GM18517 (cell line): ENCODE results near the gene PHRF1.

ENCODE experiments used
- ATAC-seq: cut with Tn5 transposase; IDR thresholded peaks from one replicate; pipeline ENCODE4 v1.9.1; 2021; ENCODE audit warnings: mild to moderate bottlenecking, moderate library complexity; ENCODE audit not compliant: unreplicated experiment

Gene PHRF1

DNA sequence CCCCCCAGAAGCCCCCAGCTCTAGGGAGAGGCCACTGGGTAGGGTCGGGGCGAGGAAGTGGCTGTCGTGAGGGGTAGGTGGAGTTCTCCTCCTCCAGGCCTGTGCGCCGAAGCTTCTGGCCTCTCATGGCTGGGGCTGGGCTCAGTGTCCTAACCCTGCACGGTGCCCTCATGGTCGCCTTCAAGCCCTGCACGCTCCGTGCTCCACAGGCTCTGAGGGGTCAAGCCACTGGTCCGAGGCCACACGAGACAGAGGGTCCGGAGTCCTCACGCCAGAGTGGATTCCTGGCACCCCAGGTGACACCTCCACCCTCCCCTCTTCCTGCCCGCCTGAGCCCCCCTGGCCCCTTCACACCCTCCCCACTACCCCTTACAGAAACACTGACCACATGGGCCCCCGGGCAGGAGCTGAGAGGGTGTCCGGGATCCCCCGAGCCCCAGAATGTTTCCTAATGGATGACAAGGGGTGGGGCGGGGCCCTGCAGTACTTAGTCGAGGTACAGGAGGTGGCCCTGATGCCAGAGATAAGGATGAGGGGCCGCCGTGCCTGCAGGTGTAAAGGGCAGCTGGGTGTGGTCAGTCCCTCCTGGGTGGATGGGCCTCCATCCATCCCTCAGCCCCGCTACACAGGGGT is 49.5 kb downstream of the PHRF1 start:
- ATAC-seq = no peak

DNA sequence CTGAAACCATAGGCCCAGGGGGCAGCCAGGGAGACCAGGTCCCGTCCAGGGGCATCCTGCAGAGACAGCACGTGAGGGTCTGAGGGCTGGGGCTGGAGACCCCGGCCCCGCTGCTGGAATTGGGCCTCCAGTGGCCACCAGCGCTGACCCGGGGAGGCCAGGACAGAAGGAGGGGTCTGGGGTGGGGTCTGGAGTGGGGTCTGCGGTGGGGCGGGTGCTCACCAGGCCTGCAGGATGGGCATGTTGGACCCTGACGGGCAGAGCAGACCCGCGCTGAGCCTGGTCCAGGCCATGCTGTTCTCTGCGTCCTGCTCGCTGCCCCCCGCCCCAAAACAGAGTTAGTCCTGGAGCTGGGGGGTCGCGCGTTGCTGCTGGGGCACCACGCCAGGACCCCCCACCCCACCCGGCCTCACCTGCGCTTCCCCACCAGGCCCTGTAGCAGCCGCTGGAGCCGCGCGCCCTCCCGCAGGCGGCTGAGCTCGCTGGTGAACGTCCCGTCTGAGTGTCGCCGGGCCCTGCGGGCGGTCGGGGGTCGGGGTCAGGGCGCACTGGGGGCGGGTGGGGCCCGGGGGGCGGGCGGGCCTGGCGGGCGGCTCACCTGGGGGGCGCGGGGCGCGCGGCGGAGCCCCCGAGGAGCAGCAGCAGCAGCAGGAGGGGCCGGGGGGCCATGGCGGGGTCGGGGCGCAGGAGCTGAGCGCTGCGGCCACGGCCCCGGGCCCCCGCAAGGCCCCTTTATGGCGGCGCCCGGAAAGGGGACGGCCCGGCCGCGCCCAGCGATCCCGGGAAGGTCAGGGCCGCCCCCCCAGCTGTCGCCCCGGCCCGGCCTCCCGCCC is 50.4 kb downstream of the PHRF1 start, which contains the start of gene SCT:
Gene SCT (minus strand): TSS at position 707 of the 833 bp plus-strand sequence. CDS start 38 bp downstream, at position 669.
- ATAC-seq = no peak

DNA sequence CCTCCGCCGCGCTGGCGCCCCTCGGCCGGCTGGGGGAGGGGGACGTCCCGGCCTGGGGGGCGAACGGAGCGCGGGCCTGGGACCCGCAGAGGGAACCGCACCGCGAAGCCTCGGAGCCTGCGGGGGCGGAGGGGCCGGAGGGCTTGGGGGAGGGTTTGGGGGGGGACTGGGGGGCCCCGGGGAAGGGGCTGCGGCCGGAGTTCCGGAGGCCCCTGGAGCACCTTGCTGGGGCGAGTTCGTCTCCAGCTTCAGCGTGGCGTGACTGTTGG is 51.0 kb downstream of the PHRF1 start:
- no peak for ATAC-seq

DNA sequence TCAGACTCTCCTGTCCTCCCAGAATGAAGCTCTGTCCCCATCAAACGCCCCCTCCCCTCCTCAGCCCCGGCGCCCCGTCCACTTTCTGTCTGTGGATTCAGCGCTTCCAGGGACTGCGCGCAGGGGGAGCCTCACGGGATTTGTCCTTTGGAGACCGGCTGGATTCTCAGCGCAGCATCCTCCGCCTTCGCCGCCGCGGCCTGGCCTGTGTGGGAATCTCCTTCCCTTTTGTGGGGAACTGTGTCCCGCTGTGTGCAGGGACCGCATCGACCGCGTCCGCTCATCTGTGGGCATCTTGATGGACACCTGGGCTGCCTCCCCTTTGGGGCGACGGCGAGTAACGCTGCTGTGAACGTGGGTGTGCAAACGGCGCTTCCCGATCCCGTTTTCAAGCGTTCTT is 51.8 kb downstream of the PHRF1 start:
- no peak for ATAC-seq

DNA sequence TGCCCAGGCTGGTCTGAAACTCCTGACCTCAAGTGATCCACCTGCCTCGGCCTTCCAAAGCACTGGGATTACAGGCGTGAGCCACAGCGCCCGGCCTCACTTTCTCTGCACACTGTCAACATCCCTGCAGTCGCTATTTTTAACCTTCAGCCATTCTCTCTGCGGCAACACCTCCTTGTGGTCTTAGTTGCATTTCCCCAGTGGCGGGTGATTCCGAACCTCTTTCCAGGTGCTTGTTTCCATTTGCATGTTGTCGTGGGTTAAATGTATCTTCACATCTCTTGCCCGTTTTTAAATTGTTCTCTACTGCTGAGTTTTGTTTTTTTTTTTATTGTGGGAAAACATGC is 52.9 kb downstream of the PHRF1 start:
- ATAC-seq = no peak

DNA sequence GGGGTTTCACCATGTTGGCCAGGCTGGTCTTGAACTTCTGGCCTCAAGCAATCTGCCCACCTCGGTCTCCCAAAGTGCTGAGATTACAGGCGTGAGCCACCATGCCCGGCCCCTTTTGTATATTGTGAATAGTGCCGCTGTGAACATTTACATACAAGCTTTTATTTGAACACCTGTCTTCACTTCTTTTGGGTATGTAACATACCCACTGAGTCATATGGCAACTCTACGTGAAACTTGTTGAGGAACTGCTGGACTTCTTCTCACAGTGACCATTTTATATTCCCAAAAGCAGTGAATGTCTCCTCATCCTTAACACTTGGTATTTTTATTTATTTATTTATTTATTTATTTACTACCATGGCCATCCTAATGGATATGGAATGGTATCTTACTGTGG is 54.6 kb downstream of the PHRF1 start:
- ATAC-seq = no peak

DNA sequence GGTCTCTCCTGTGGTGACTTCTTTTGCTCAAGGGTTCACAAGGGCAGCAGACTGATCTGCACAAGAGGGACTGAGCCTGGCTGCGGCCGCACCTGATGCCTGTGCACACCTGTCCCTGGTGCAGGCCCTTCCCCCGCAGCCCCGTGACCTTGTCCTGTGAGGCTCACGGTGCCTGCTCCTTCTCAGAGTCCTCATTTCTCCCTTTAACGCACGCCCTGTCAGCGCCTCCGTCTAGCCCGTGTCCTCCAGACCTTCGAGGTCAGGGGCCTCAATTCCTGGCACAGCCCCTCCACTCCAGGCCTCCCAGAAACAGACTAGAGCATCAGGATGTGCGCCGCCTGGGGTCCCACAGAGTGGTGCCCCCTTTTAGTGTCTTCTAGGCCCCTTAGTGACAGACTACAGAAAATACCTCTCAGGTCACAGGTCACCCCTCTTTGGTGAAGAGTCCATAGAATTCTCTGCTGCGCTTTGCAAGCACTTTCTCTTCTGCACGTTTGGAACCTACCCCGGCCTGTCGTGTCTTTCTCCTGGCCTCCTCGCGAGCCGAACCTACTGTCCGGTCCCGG is 59.8 kb downstream of the PHRF1 start:
- no peak for ATAC-seq

DNA sequence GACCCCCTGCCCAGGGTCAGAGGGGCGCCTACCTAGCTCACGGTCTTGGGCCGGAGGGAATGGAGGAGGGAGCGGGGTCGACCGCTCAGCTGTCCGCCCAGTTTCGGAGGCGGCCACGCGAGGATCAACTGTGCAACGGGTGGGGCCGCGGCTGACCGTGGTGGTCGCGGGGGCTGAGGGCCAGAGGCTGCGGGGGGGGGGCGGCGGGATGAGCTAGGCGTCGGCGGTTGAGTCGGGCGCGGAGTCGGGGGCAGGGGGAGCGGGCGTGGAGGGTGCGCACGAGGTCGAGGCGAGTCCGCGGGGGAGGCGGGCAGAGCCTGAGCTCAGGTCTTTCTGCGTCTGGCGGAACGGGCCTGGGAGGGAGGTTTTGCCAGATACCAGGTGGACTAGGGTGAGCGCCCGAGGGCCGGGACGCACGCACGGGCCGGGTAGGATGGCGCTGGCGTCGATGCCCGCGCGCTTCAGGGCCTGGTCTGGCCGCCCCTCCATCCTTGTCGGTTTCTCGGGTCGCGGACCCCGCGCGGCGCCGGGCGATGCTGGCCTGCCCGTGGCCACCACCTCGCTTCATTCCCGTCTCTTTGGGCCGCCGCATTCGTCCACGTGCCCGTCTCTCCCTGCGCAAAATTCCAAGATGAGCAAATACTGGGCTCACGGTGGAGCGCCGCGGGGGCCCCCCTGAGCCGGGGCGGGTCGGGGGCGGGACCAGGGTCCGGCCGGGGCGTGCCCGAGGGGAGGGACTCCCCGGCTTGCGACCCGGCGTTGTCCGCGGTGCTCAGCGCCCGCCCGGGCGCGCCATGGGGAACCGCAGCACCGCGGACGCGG is 60.5 kb downstream of the PHRF1 start, which contains the start of gene DRD4:
Gene DRD4 (plus strand): TSS at position 759 of the 822 bp plus-strand sequence. CDS start 36 bp downstream, at position 795.
- no peak for ATAC-seq

DNA sequence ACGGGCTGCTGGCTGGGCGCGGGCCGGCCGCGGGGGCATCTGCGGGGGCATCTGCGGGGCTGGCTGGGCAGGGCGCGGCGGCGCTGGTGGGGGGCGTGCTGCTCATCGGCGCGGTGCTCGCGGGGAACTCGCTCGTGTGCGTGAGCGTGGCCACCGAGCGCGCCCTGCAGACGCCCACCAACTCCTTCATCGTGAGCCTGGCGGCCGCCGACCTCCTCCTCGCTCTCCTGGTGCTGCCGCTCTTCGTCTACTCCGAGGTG is 61.0 kb downstream of the PHRF1 start:
- ATAC-seq = no peak

DNA sequence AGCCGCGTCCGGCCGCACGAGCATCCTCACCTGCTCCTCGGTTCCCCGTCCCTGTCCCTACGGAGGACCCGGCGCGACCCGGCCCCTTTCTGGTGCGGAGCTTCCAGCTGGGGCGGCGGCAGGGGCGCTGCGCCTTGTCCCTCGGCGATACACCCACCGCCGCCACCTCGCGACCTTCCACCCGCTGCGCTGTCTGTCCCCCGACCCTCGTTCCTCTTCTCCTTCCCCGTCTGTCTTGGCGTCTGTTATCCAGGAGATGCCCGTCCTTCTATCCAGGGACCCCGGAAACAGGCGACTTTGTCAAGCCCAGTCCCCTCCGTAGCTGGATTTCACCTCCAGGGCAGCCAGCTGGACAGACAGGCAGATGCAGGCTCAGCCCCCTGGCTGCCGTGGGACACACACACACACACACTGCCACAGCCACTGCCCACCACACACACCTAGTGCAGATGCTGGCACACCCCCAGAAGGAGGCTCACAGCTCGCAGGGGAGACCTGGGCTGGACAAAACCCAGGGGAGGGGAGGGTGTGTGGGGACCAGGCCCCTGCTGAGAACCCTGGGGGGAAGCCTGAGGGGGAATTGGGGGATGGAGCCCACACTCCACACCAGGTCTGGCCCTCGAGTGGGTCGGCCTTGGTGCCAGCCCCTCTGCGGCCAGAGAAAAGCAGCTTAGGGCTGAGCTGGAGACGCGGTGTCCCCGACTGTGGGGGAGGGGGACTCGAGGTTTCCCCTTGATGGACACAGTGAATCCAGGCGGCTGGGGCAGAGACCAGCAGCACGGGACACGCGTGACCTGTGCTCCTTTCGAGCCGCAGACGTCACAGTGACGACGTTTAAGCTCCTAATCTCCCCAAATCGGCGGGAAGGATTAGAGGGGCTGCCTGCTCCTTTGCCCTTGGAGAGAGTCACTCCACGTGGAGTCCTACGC is 61.6 kb downstream of the PHRF1 start:
- ATAC-seq = no peak

DNA sequence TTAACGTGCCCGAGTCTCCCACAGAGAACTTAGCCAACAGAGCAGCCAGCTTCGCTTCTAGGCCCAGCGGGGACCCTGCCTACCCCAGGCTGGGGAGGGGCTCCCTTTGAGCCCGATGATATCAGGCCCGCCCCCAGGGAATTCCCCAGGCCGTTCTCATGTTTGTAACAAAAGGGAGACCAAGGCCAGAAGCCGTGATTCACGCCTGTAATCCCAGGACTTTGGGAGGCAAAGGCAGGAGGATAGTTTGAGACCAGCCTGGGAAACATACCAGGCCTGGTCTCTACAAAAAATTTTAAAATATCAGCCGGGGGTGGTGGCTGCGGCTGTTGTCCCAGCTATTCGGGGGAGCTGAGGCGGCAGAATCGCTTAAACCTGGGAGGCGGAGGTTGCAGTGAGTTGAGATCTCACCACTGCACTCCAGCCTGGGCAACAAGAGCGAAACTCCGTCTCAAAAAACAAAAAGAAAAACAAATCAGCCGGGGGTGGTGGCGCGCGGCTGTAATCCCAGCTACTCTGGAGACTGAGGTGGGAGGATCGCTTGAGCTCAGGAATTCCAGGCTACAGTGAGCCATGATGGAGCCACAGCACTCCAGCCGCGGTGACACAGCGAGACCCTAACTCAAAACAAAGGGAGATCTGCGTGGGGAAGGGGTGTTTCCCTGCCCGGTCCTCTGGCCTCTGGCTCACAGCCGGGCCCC is 62.5 kb downstream of the PHRF1 start:
- no peak for ATAC-seq

DNA sequence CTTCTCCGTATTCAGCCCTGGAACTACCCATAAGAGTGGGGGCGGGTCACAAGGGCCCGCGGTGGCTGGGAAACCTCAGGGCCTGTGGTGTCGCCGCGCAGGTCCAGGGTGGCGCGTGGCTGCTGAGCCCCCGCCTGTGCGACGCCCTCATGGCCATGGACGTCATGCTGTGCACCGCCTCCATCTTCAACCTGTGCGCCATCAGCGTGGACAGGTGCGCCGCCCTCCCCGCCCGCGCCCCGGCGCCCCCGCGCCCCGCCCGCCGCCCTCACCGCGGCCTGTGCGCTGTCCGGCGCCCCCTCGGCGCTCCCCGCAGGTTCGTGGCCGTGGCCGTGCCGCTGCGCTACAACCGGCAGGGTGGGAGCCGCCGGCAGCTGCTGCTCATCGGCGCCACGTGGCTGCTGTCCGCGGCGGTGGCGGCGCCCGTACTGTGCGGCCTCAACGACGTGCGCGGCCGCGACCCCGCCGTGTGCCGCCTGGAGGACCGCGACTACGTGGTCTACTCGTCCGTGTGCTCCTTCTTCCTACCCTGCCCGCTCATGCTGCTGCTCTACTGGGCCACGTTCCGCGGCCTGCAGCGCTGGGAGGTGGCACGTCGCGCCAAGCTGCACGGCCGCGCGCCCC is 63.2 kb downstream of the PHRF1 start:
- ATAC-seq = no peak

DNA sequence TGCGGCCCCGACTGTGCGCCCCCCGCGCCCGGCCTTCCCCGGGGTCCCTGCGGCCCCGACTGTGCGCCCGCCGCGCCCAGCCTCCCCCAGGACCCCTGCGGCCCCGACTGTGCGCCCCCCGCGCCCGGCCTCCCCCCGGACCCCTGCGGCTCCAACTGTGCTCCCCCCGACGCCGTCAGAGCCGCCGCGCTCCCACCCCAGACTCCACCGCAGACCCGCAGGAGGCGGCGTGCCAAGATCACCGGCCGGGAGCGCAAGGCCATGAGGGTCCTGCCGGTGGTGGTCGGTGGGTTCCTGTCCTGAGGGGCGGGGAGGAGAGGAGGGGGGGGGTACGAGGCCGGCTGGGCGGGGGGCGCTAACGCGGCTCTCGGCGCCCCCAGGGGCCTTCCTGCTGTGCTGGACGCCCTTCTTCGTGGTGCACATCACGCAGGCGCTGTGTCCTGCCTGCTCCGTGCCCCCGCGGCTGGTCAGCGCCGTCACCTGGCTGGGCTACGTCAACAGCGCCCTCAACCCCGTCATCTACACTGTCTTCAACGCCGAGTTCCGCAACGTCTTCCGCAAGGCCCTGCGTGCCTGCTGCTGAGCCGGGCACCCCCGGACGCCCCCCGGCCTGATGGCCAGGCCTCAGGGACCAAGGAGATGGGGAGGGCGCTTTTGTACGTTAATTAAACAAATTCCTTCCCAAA is 63.9 kb downstream of the PHRF1 start:
- ATAC-seq = no peak

DNA sequence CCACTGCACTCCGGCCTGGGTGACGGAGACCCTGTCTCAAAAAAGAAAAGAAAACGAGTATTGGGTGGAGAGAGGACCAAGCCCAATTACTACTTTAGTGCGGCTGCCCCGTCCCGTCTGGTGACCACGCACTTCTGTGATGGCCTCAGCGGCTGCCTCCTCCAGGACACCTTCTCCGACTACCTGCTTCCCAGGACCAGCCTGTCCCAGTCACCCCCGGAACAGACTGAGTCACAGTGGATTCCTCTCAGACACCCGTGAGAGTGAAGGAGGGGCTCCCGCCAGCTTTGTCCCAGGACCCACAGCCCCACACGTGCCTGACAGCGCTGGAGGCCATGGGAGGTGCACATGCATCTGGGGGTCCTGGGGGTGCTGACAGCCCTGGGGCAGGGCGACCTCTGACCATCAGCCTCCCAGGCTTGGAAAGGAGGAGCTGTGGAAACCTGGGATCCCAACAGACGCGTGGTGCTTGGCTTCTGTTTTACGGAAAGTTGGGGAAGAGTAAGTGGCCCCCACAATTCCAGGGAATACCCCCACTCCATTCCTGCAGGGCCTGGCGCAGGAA is 65.6 kb downstream of the PHRF1 start:
- no peak for ATAC-seq

DNA sequence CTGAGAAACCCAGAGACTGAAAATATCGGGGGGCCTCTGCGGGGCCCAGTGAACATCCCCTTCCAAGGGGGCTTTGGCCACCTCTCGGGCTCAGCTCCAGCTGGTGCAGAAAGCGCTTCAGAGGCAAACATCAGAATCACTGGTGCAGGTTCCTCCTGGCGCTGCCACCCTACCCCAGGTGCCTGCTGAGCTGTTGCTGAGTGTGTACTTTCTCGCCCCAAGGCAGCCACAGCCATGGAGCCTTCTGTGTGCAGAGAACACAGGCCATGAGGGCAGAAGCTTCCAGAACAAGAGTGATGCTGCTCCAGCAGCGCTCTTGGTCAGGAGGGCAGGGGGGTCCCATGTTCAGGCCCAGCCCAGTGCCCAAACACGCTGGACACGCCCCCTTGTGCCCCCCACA is 67.1 kb downstream of the PHRF1 start:
- no peak for ATAC-seq

DNA sequence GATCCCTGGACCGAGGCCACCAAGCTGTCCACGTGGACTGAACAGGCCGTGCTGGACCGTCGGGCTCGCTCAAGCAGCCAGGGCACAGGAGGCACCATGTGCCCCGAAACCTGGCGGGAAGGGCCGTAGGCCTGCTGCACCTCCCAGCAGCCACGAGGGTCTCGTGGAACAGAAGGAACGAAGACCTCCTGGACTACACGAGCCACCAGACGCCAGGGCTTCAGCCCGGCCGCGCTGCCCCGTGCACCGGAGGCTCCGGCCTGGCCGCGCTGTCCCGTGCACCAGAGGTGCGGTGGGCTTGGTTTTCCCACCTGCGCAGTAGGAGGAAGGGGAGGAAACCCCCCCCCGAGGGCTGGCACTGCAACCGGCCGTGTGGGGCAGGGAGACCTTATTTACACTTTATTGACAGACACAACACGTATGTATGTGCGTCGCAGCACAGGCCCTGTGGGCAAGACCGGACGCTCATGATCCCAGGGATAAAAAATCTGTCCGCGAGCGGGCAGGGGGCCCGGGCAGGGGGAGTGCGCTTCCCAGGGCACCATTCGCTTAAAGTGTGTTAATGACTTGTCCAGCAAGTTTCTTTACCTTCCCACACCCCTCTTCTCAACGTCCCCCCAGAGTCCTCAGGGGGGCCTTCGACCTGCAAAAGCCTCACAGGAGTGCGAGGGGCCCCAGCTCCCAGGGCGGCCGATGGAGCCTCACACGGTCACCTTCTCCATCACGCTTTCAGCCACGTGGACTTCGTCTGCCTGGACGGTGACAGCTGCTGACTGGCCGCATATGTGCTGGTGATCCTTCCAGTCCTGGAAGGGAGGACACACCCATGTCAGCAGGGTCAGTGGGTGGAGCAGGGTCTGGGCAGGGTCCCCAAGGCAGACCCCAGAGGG is 67.8 kb downstream of the PHRF1 start:
- ATAC-seq = no peak

DNA sequence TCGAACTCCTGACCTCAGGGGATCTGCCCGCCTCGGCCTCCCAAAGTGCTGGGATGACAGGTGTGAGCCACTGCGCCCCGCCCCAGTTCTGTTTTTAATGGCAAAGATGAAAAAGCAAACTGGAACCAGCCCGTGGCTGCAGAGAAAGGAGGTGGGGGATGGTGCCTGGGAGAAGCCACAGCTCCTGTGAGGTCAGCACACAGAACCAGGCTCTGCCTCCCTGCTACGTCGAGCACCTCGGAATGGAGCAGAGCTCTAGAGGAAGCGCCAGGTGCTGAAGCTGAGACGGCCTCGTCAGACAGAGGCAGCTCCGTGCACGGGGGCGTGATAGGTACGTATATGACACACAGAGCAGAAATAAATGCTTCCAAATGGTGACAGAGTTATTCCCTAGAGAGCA is 69.3 kb downstream of the PHRF1 start:
- no peak for ATAC-seq

DNA sequence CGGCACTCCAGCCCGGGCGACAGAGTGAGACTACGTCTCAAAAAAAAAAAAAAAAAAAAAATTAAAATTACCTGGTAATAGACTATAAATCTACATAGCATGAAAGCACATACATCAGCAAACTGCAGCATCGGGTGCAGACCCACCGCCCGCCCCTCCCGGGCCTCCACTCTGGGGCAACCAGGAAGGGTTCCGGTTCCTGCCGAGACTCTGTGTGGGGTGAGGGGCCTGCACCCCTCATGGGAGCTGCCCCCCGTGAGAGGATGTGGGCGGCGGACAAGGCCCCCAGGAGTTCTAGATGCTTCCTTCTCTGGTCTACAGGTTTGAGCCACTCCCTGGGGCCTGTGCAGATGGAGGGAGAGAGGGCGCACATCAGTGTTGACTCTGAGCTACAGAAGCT is 69.9 kb downstream of the PHRF1 start:
- no peak for ATAC-seq
